Thoracic aorta (tissue), 2 donors: Measurements from ENCODE around the gene CD300A. TPM values are rescaled to one million over a fixed set of nuclear protein-coding genes. Genes with fewer than 3 reads are reported as not detected.
"Not testable (repeated sequence)": the region's sequence is repeated elsewhere in the genome, so short reads cannot be mapped to it uniquely, and the experiment has no call there.

Experiments
- ATAC-seq: fragments of 150-250 bp; one replicate; pipeline ENCODE4 v1.8.0; 2017; ENCODE audit warnings: low read depth; ENCODE audit not compliant: insufficient number of reproducible peaks, low FRiP score
- DNase-seq: peaks from one replicate; pipeline ENCODE4 v3.0.0-alpha.2; 2020; ENCODE audit warnings: low spot score
- H3K27ac ChIP-seq, 2 donors: fragments of 200-600 bp; sonication (generic); 1 replicate in 1 of 2; 2 replicates in 1 of 2; pipeline ENCODE4 v1.5.1; 2016; ENCODE audit warnings: mild to moderate bottlenecking in 2 of 2, moderate library complexity in 2 of 2
- H3K27me3 ChIP-seq: fragments of 200-600 bp; sonication (generic); replicated peaks from 2 replicates; pipeline ENCODE4 v1.6.0; 2016; ENCODE audit warnings: mild to moderate bottlenecking; ENCODE audit not compliant: insufficient read depth
- H3K36me3 ChIP-seq: fragments of 200-600 bp; sonication (generic); one replicate; pipeline ENCODE4 v1.5.1; 2016
- H3K4me1 ChIP-seq, 2 donors: fragments of 200-600 bp; sonication (generic); 1 replicate in 1 of 2; 2 replicates in 1 of 2; pipeline versions ENCODE4 v1.5.1 to v1.6.0; 2016; ENCODE audit warnings: low read depth in 2 of 2, mild to moderate bottlenecking in 1 of 2; ENCODE audit not compliant: control insufficient read depth in 1 of 2
- H3K4me3 ChIP-seq: fragments of 200-600 bp; sonication (generic); 2 replicates; pipeline ENCODE4 v1.5.1; 2016; ENCODE audit warnings: mild to moderate bottlenecking
- H3K9me3 ChIP-seq: fragments of 200-600 bp; sonication (generic); 2 replicates; pipeline ENCODE4 v1.5.1; 2016
- CTCF ChIP-seq: fragments of 200-600 bp; sonication (generic); IDR thresholded peaks from one replicate; pipeline ENCODE4 v1.5.1; 2019; ENCODE audit warnings: antibody characterized with exemption
- total RNA-seq, 2 donors: library from RNA; depleted of rRNA; stranded (reverse); fragments of >200 nt; gene quantifications; one replicate each; pipeline versions ENCODE4 v1.1.0 to v1.2.3, GENCODE V29; 2016

CD300A gene
- total RNA-seq, 2 donors from 2014 or later: 7.7 to 8.0 TPM

- H3K4me3 ChIP-seq: no peak overlapping the region
- DNase-seq: no peak
- peaks cover 0 to 3% of the 10 kb centered on the region in 2 donors for H3K4me1 ChIP-seq
- H3K27me3 ChIP-seq: no peaks in the 10 kb centered on the region
- no peaks in the 10 kb centered on the region for H3K36me3 ChIP-seq
- no peak for TF ChIP-seq CTCF
- no peaks in the 10 kb centered on the region for H3K9me3 ChIP-seq
- ATAC-seq: no peak
- H3K27ac ChIP-seq: no peak overlapping the region
Measured at GRCh38 chr17:74516561-74517328, 50.3 kb downstream of the CD300A start.

- H3K9me3 ChIP-seq, DNase-seq, H3K36me3 ChIP-seq, H3K4me1 ChIP-seq, H3K27me3 ChIP-seq, ATAC-seq, H3K4me3 ChIP-seq, H3K27ac ChIP-seq: not testable (repeated sequence)
Measured at GRCh38 chr17:74518413-74518981, 52.1 kb downstream of the CD300A start.

GRCh38 chr17:74520016-74520434 lies 53.6 kb downstream of the CD300A start:
- ATAC-seq: no peak
- TF ChIP-seq CTCF: no peak

GRCh38 chr17:74520790-74521480 lies 54.5 kb downstream of the CD300A start:
- TF ChIP-seq CTCF: no peak
- ATAC-seq (no peak), DNase-seq (no peak)
- peak overlapping the region; percentile 8 for H3K4me3 ChIP-seq
- H3K4me1 ChIP-seq: no peaks in the 10 kb centered on the region
- H3K27ac ChIP-seq: peak overlapping the region; percentile 34 to 67
- H3K9me3 ChIP-seq: no peaks in the 10 kb centered on the region
- no peaks in the 10 kb centered on the region for H3K27me3 ChIP-seq
- no peaks in the 10 kb centered on the region for H3K36me3 ChIP-seq

More at GRCh38 chr17:74520016-74520434, 53.6 kb downstream of the CD300A start:
- no peaks in the 10 kb centered on the region for H3K36me3 ChIP-seq
- no peak for DNase-seq
- H3K27ac ChIP-seq: peak overlapping the region in 1 of 2 donors; percentile 67
- no peaks in the 10 kb centered on the region for H3K4me1 ChIP-seq
- H3K27me3 ChIP-seq: no peaks in the 10 kb centered on the region
- H3K4me3 ChIP-seq: no peak overlapping the region
- H3K9me3 ChIP-seq: no peaks in the 10 kb centered on the region

- H3K4me3 ChIP-seq: no peak overlapping the region
- H3K4me1 ChIP-seq: no peaks in the 10 kb centered on the region
- ATAC-seq: no peak
- DNase-seq: no peak
- H3K27ac ChIP-seq: peak overlapping the region in 1 of 2 donors; percentile 67
- no peaks in the 10 kb centered on the region for H3K36me3 ChIP-seq
- H3K9me3 ChIP-seq: no peaks in the 10 kb centered on the region
- no peaks in the 10 kb centered on the region for H3K27me3 ChIP-seq
- no peak for TF ChIP-seq CTCF
Measured at GRCh38 chr17:74521701-74522201, 55.3 kb downstream of the CD300A start.
